ENCODE results near the gene VPS9D1. TPM values are rescaled to one million over a fixed set of nuclear protein-coding genes. Genes with fewer than 3 reads are reported as not detected.

Gene VPS9D1
- total and polyA plus RNA-seq, 10 of the 15 experiments (the other 5 are each of a cell fraction or from before 2014, with no cell fraction given), result 0.65 to 4.2 (median 1.1) TPM

DNA sequence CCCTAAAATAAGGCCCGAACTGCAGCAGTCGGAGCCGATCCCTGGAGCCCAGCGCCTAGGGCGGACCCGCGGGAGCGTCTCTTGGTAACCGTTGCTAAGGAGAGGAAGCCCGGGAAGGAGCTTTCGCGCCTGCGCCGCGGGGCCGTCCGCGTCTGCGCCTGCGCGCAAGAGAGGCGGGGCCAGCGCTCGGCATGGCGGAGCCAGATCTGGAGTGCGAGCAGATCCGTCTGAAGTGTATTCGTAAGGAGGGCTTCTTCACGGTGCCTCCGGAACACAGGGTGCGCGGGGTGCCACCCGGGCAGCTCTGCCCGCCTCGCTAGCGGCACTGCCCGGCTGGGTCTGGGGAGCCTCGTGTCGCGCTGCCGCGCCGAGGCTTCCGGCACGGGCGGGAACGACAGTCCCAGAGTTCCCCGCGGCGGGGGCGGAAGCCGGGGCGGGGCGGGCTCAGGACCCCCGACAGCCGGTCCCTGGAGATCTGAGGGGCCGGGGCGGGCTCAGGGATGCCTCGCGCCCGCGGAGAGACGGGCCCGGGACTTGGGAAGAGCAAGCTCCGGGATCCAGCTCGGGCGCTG lies 34.1 kb downstream of the VPS9D1 start, which contains the start of gene CDK10:
TSS of gene CDK10 (plus strand) at position 170 of the 572 bp plus-strand sequence. CDS start at position 192, 22 bp downstream.
- no TSS peak for BruUV-seq (replicated peaks)
- H2AFZ ChIP-seq (ENCODE audit: control insufficient read depth, low read depth, low read length), result peak within 1 kb of the TSS; percentile 97
- peak; percentile 76 for FAIRE-seq
- peaks cover 11% of the 10 kb centered on the region for H3K79me2 ChIP-seq (ENCODE audit: control insufficient read depth, insufficient read depth, low read length)
- RAD21 ChIA-PET (ENCODE audit: unreplicated experiment), result interaction anchor here (1.5 kb wide), 1 partner anchor 14 kb away, joined by 19 read pairs; the partner anchor contains the start of gene SPATA2L
- peak within 1 kb of the TSS; percentile 87 for H3K9ac ChIP-seq (ENCODE audit: control insufficient read depth, insufficient read depth, low read length)
- H3K4me1 ChIP-seq (ENCODE audit: control insufficient read depth, insufficient read depth, low read length), result peaks cover 6% of the 10 kb centered on the region; the same call in 1 of the 2 replicates
- no peaks in the 10 kb centered on the region for H4K20me1 ChIP-seq (ENCODE audit: control insufficient read depth, insufficient read depth)
- in situ Hi-C loops (cut with MboI), result no loop called here
- SMC1A ChIA-PET (ENCODE audit: uncharacterized antibody, unreplicated experiment), result interaction anchor here (1.2 to 1.6 kb wide), 2 partner anchors 13 to 29 kb away, joined by 6 to 8 read pairs; partner anchors contain the start of genes CHMP1A and SPATA33
- peak within 1 kb of the TSS; percentile 93 for H3K27ac ChIP-seq (ENCODE audit: control insufficient read depth, insufficient read depth)
- intact Hi-C loops (cut with micrococcal nuclease; ENCODE audit: unreplicated experiment), result no loop called here
- no peaks in the 10 kb centered on the region for H3K27me3 ChIP-seq (replicated peaks in 1 of 2; ENCODE audit: control insufficient read depth in 2 of 2, insufficient read depth in 2 of 2, low read length in 1 of 2)
- peak; percentile 61 for DNase-seq (ENCODE audit: low read depth, low spot score)
- peak within 1 kb of the TSS; percentile 88 for H3K4me2 ChIP-seq (ENCODE audit: control insufficient read depth, insufficient read depth)
- ATAC-seq, result peak; percentile 94
- H3K9me3 ChIP-seq (replicated peaks; ENCODE audit: control insufficient read depth, insufficient read depth, low read length), result no peaks in the 10 kb centered on the region; the same call in 2 of the 3 replicates
- POLR2A ChIA-PET, result interaction anchor here (0.5 to 2.1 kb wide), 6 partner anchors 9 to 337 kb away, joined by 3 to 19 read pairs (median 4); partner anchors contain the start of genes CHMP1A, SPATA33, TCF25 and VPS9D1
- CTCF ChIA-PET, result interaction anchor here (0.8 to 1.5 kb wide), 5 partner anchors 13 to 225 kb away, joined by 3 to 12 read pairs (median 3); no protein-coding TSS in a partner anchor
- under 1% methylated on average over 67 of the region's 67 CpGs for WGBS (ENCODE audit: insufficient coverage, insufficient replicate concordance, low lambda C conversion rate, missing lambda C conversion rate)
- H3K36me3 ChIP-seq (ENCODE audit: control insufficient read depth in 2 of 2, insufficient read depth in 2 of 2, low read length in 1 of 2), result peaks cover 0 to 3% of the 10 kb centered on the region in 2 experiments; a peak in 3 of 4 replicates
- peak within 1 kb of the TSS; percentile 88 for H3K4me3 ChIP-seq
- TF ChIP-seq SIX5 (IDR thresholded peaks at IDR 0.05; ENCODE audit: low read depth, low read length, severe bottlenecking) (peak; percentile 9), CREB1 (IDR thresholded peaks at IDR 0.05; ENCODE audit: low read depth) (0 out of 2 replicates have a peak, but pooled peaks have one; percentile 16), DPF2 (IDR thresholded peaks at IDR 0.05) (0 out of 2 replicates have a peak, but pooled peaks have one; percentile 57), ZNF274 (IDR thresholded peaks at IDR 0.05; ENCODE audit: insufficient read depth, insufficient read length) (no peak), BHLHE40 (IDR thresholded peaks at IDR 0.05; ENCODE audit: borderline replicate concordance in 1 of 2, low read depth in 2 of 2, low read length in 1 of 2) (peak; percentile 63 to 95; a peak in 3 of 4 replicates), EGR1 (IDR thresholded peaks at IDR 0.05; ENCODE audit: borderline replicate concordance in 1 of 2, low read depth in 2 of 2, low read length in 2 of 2) (peak in 1 of 2 experiments; percentile 82; a peak in 2 of 3 replicates), GATAD2B (conservative IDR thresholded peaks at IDR 0.05; ENCODE audit: low read depth) (peak; percentile 88), ZNF622 (IDR thresholded peaks at IDR 0.05) (no peak), PML (IDR thresholded peaks at IDR 0.05; ENCODE audit: low read length) (peak; percentile 96), POLR2A (IDR thresholded peaks at IDR 0.05; ENCODE audit: low read depth, low read length) (peak; percentile 90), IRF4 (IDR thresholded peaks at IDR 0.05; ENCODE audit: low read depth, low read length) (no peak), EZH2 (IDR thresholded peaks at IDR 0.05; ENCODE audit: borderline replicate concordance, control insufficient read depth, low read depth, low read length) (no peak)
- TF ChIP-seq, protein P1, sequence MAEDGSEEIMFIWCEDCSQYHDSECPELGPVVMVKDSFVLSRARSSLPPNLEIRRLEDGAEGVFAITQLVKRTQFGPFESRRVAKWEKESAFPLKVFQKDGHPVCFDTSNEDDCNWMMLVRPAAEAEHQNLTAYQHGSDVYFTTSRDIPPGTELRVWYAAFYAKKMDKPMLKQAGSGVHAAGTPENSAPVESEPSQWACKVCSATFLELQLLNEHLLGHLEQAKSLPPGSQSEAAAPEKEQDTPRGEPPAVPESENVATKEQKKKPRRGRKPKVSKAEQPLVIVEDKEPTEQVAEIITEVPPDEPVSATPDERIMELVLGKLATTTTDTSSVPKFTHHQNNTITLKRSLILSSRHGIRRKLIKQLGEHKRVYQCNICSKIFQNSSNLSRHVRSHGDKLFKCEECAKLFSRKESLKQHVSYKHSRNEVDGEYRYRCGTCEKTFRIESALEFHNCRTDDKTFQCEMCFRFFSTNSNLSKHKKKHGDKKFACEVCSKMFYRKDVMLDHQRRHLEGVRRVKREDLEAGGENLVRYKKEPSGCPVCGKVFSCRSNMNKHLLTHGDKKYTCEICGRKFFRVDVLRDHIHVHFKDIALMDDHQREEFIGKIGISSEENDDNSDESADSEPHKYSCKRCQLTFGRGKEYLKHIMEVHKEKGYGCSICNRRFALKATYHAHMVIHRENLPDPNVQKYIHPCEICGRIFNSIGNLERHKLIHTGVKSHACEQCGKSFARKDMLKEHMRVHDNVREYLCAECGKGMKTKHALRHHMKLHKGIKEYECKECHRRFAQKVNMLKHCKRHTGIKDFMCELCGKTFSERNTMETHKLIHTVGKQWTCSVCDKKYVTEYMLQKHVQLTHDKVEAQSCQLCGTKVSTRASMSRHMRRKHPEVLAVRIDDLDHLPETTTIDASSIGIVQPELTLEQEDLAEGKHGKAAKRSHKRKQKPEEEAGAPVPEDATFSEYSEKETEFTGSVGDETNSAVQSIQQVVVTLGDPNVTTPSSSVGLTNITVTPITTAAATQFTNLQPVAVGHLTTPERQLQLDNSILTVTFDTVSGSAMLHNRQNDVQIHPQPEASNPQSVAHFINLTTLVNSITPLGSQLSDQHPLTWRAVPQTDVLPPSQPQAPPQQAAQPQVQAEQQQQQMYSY (CRISPR knock-in tag; IDR thresholded peaks at IDR 0.05), result no peak
- TF ChIP-seq, protein P2, sequence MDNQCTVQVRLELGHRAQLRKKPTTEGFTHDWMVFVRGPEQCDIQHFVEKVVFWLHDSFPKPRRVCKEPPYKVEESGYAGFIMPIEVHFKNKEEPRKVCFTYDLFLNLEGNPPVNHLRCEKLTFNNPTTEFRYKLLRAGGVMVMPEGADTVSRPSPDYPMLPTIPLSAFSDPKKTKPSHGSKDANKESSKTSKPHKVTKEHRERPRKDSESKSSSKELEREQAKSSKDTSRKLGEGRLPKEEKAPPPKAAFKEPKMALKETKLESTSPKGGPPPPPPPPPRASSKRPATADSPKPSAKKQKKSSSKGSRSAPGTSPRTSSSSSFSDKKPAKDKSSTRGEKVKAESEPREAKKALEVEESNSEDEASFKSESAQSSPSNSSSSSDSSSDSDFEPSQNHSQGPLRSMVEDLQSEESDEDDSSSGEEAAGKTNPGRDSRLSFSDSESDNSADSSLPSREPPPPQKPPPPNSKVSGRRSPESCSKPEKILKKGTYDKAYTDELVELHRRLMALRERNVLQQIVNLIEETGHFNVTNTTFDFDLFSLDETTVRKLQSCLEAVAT (IDR thresholded peaks at IDR 0.05), result no peak
- TF ChIP-seq, protein P3, sequence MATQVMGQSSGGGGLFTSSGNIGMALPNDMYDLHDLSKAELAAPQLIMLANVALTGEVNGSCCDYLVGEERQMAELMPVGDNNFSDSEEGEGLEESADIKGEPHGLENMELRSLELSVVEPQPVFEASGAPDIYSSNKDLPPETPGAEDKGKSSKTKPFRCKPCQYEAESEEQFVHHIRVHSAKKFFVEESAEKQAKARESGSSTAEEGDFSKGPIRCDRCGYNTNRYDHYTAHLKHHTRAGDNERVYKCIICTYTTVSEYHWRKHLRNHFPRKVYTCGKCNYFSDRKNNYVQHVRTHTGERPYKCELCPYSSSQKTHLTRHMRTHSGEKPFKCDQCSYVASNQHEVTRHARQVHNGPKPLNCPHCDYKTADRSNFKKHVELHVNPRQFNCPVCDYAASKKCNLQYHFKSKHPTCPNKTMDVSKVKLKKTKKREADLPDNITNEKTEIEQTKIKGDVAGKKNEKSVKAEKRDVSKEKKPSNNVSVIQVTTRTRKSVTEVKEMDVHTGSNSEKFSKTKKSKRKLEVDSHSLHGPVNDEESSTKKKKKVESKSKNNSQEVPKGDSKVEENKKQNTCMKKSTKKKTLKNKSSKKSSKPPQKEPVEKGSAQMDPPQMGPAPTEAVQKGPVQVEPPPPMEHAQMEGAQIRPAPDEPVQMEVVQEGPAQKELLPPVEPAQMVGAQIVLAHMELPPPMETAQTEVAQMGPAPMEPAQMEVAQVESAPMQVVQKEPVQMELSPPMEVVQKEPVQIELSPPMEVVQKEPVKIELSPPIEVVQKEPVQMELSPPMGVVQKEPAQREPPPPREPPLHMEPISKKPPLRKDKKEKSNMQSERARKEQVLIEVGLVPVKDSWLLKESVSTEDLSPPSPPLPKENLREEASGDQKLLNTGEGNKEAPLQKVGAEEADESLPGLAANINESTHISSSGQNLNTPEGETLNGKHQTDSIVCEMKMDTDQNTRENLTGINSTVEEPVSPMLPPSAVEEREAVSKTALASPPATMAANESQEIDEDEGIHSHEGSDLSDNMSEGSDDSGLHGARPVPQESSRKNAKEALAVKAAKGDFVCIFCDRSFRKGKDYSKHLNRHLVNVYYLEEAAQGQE (IDR thresholded peaks at IDR 0.05; ENCODE audit: low read depth, low read length), result no peak

Measured in GM12878 (cell line).